SHP77 treated with DMSO at 0.1 percent for 48 hours (cell line): ENCODE data around the gene CRB3.

ENCODE experiments used
- DNase-seq: peaks from one replicate; lab custom pipeline; 2025; lab: John Stamatoyannopoulos, UW

CRB3 gene

GRCh38 chr19:6466526-6467248 lies 2.6 kb downstream of the CRB3 start:
- no peak for DNase-seq

GRCh38 chr19:6467384-6467783 lies 3.3 kb downstream of the CRB3 start:
- no peak for DNase-seq

- no peak for DNase-seq
These were observed 6.1 kb downstream of the CRB3 start for GRCh38 chr19:6470173-6470572.

GRCh38 chr19:6471076-6471475 lies 7.0 kb downstream of the CRB3 start:
- DNase-seq = no peak

GRCh38 chr19:6472713-6473112 lies 8.6 kb downstream of the CRB3 start:
- DNase-seq = no peak

- no peak for DNase-seq
These were observed 9.6 kb downstream of the CRB3 start for GRCh38 chr19:6473647-6474046.

- DNase-seq = no peak
These were observed 11.4 kb downstream of the CRB3 start for GRCh38 chr19:6475321-6476108.

- DNase-seq = peak; percentile 96
These were observed 12.3 kb downstream of the CRB3 start for GRCh38 chr19:6476155-6476895.

- DNase-seq = no peak
These were observed 12.9 kb downstream of the CRB3 start for GRCh38 chr19:6476896-6477431.

GRCh38 chr19:6478815-6479214 lies 14.7 kb downstream of the CRB3 start:
- DNase-seq = no peak

GRCh38 chr19:6479836-6480398 lies 15.8 kb downstream of the CRB3 start:
- DNase-seq = no peak

- no peak for DNase-seq
These were observed 16.9 kb downstream of the CRB3 start for GRCh38 chr19:6480848-6481415.

GRCh38 chr19:6481541-6482342 lies 17.7 kb downstream of the CRB3 start, which contains the start of gene DENND1C:
Gene DENND1C (minus strand): TSS chr19:6481787. CDS start chr19:6481695, 92 bp downstream.
- peak; percentile 29 for DNase-seq

- DNase-seq = no peak
These were observed 18.2 kb downstream of the CRB3 start for GRCh38 chr19:6482343-6482686.

- DNase-seq = no peak
These were observed 19.2 kb downstream of the CRB3 start for GRCh38 chr19:6483235-6483634.

GRCh38 chr19:6484230-6484629 lies 20.2 kb downstream of the CRB3 start:
- DNase-seq = no peak

GRCh38 chr19:6484831-6485230 lies 20.8 kb downstream of the CRB3 start:
- DNase-seq = no peak

GRCh38 chr19:6489278-6490061 lies 25.4 kb downstream of the CRB3 start:
- DNase-seq = peak; percentile 17

- DNase-seq = no peak
These were observed 26.1 kb downstream of the CRB3 start for GRCh38 chr19:6490134-6490533.
